ENCODE results near the gene SPSB3.

SPSB3 gene

GRCh38 chr16:1816396-1817275 is 34.3 kb upstream of the SPSB3 start:
- TF ChIP-seq, protein P1, sequence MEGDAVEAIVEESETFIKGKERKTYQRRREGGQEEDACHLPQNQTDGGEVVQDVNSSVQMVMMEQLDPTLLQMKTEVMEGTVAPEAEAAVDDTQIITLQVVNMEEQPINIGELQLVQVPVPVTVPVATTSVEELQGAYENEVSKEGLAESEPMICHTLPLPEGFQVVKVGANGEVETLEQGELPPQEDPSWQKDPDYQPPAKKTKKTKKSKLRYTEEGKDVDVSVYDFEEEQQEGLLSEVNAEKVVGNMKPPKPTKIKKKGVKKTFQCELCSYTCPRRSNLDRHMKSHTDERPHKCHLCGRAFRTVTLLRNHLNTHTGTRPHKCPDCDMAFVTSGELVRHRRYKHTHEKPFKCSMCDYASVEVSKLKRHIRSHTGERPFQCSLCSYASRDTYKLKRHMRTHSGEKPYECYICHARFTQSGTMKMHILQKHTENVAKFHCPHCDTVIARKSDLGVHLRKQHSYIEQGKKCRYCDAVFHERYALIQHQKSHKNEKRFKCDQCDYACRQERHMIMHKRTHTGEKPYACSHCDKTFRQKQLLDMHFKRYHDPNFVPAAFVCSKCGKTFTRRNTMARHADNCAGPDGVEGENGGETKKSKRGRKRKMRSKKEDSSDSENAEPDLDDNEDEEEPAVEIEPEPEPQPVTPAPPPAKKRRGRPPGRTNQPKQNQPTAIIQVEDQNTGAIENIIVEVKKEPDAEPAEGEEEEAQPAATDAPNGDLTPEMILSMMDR (IDR thresholded peaks at IDR 0.05; ENCODE audit: low read depth, low read length, missing control alignments): no peak
- DNase-seq (ENCODE audit: extremely low read depth, low read depth): no peak
- H3K4me3 ChIP-seq (replicated peaks; ENCODE audit: low read depth, low read length): no peak overlapping the region

DNA sequence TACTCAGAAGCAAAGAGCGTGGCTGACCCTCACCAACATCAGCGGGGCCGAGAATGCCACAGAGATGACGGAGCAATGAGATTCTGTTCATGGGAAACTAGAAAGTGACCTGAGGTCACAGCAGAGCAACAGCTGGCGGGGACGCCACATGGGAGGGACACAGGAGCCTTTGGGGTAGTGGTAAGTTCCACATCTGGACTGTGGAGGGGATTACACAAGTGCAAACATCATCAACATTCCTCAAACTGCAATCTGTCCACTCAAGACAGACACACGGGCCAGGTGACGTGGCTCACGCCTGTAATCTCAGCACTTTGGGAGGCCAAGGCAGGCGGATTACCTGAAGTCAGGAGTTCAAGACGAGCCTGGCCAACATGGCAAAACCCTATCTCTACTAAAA is 33.1 kb upstream of the SPSB3 start:
- no peak overlapping the region for H3K4me3 ChIP-seq (replicated peaks; ENCODE audit: low read depth, low read length)
- TF ChIP-seq, protein P1 (IDR thresholded peaks at IDR 0.05; ENCODE audit: low read depth, low read length, missing control alignments): no peak
- no peak for DNase-seq (ENCODE audit: extremely low read depth, low read depth)

GRCh38 chr16:1812732-1813163 is 30.4 kb upstream of the SPSB3 start:
- no peak for DNase-seq (ENCODE audit: extremely low read depth, low read depth)
- TF ChIP-seq, protein P1 (IDR thresholded peaks at IDR 0.05; ENCODE audit: low read depth, low read length, missing control alignments): peak; percentile 66
- H3K4me3 ChIP-seq (replicated peaks; ENCODE audit: low read depth, low read length): no peak overlapping the region

DNA sequence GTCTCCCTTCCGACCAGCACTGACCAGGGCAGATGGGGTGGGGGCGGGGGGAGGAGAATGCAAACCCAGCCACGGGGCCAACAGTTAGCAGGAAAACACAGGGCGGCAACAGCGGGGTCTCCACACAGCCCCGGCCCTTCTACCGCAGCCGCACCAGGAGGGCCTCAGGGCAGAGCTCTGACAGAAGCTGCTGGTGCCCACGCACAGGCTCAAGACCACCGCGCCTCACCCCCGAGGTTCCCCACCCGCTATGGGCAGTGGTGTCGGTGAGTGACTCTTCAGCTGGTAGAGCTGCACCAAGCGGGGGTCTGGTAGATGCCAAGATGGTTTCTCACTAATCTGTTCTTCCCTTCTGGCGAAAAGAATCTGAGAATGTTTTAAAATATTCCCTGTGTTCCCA is 28.2 kb upstream of the SPSB3 start:
- TF ChIP-seq, protein P1 (IDR thresholded peaks at IDR 0.05; ENCODE audit: low read depth, low read length, missing control alignments): no peak
- no peak for DNase-seq (ENCODE audit: extremely low read depth, low read depth)
- no peak overlapping the region for H3K4me3 ChIP-seq (replicated peaks; ENCODE audit: low read depth, low read length)

GRCh38 chr16:1810106-1810505 is 27.7 kb upstream of the SPSB3 start:
- DNase-seq (ENCODE audit: extremely low read depth, low read depth): no peak
- TF ChIP-seq, protein P1 (IDR thresholded peaks at IDR 0.05; ENCODE audit: low read depth, low read length, missing control alignments): no peak
- no peak overlapping the region for H3K4me3 ChIP-seq (replicated peaks; ENCODE audit: low read depth, low read length)

DNA sequence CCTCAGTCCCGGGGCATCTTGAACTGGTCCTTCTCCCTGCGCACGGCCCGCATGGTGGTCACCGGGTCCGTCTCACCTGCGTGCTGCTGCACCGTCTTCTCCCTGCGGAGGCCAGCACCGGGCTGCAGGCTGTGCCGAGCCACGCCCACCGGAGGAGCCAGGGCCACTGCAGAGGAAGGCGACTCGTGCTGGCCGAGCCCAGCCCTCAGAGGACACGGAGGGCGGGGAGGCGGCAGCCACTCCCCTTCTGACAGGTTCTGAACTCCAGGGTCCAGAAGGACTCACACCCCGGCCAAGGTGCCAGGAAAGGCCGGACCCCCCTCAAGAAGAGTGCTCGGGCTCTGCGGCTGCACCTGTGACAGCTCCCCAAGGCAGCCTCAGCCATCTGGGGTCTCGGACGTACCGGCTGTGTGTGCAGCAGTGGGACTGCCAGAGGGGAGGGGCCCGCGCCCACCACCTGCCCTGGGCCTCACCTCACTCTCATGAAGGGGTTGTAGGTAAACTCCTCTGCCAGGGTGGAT is 27.0 kb upstream of the SPSB3 start:
- TF ChIP-seq, protein P1 (IDR thresholded peaks at IDR 0.05; ENCODE audit: low read depth, low read length, missing control alignments): no peak
- H3K4me3 ChIP-seq (replicated peaks; ENCODE audit: low read depth, low read length): no peak overlapping the region
- no peak for DNase-seq (ENCODE audit: extremely low read depth, low read depth)
